8988T (cell line): ENCODE data around the gene REG4.

Experiments
- DNase-seq: peaks from one replicate; pipeline ENCODE4 v3.0.0; 2011

REG4 gene

GRCh38 chr1:119778886-119779560 lies 32.2 kb downstream of the REG4 start:
- no peak for DNase-seq

DNA sequence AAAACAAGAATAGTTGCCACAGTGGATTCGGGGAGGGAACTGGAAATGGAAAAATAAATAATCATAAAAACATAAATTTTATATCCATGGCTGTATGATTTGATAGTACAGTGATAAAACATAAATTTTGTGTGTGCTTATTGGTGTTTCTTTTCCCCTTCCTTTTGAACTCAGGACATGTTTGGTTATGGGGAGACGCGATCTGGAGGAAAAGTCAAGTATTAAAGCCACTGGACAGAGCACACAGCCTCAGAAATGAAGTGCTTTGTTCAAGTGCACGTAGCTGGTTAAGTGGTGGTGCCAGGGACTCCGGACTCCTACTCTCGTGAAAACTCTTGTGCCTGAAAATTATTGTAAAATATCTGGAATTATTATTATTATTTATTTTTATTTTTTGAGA lies 32.9 kb downstream of the REG4 start:
- DNase-seq = no peak

GRCh38 chr1:119774746-119775490 lies 36.3 kb downstream of the REG4 start:
- no peak for DNase-seq

- no peak for DNase-seq
Measured at GRCh38 chr1:119773711-119774241, 37.5 kb downstream of the REG4 start.

DNA sequence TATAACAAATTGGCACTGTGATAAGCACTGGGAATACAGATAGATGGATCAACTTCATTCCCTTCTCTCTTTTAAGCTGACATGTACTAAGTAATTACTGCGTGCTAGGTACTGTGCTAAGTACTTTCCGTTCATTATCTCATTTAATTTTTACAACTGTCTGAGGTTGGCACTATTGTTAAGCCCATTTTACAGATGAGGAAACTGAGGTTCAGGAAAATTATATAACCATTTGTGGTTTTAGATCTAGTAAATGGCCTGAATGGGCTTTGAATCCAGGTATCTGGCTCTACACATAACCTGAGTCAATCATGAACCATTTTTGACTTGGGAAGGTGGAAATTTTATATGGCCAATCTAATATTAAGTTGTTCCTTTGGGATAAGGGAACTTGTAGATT lies 39.0 kb downstream of the REG4 start:
- DNase-seq = no peak

GRCh38 chr1:119771770-119772169 lies 39.5 kb downstream of the REG4 start:
- DNase-seq = no peak

GRCh38 chr1:119771016-119771415 lies 40.2 kb downstream of the REG4 start:
- DNase-seq = no peak

- no peak for DNase-seq
Measured at GRCh38 chr1:119768778-119769177, 42.5 kb downstream of the REG4 start, which contains the start of gene HMGCS2. Gene HMGCS2 (minus strand): TSS chr1:119768905. CDS start chr1:119768844, 61 bp downstream.

- no peak for DNase-seq
Measured at GRCh38 chr1:119767486-119767885, 43.8 kb downstream of the REG4 start.

DNA sequence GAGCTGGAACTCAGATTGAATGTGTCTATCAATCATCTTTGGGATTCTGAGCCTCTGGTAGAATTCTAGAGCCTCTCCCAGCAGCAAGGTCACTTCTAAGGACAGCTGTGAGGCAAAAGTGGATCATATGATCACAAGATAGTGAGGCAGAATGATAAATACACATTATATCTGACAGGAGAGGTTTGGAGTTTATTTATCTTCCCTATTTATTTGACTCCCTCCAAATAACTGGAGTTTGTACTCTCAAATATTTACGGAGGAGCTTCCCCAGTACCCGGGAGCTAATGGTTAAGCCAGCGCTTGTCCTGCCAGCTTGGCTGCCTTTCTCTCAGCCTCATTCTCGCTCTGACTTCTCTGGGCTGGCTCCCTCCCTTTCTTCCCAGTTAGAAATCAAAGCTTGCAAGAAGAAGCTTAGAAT lies 44.9 kb downstream of the REG4 start:
- no peak for DNase-seq

DNA sequence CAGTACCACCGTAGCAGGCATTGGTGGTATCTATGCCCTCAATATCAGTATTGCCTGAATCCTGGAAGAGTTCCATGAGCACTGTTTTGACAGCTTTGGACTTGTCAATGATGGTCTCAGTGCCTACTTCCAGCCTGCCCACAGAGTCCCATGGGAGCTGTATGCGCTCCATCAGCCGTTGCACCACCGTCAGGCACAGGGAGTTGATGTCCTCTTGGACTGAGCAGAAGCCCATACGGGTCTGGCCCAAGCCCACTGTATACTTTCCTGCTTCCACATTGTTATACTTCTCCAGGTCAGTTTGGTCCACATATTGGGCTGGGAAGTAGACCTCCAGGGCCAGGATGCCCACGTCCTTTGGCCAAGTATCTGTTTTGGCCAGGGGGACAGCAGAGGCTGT lies 47.0 kb downstream of the REG4 start:
- no peak for DNase-seq

DNA sequence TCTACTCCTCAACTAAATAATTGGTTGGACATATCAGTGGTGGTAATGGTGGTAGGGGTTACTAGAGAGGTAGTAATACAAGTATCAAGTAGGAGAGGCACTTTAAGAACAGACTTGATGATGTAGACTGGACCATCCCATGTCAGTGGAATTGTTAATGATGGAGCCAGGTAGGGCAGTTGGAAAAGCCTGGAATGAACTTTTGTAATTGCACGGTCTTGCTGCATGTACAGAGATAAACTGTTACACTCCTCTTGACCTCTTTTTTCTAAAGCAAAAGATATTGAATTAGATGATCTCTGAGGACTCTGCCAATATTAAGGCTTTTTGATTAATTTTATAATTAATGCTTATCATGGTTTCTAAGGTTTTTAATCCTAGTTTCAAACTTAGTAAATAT lies 48.3 kb downstream of the REG4 start:
- DNase-seq = no peak

DNA sequence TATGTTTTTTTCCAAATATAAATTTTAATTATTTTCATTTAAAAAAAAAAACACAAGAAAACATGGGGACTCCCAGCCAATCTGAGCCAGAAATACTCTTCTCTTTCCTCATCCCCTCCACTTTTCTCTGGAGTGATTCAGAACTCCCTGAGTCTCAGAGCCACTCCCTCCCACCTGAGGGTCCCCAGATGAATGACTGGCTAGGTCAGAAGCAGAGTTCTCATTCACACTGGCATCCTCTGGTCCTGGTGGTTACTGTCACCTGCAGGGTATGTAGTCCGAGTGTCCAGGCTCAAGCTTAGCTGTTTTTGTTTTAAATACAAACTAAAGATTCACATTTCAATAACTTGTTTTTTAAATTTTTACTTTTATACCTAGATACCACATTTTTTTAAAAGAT lies 48.9 kb downstream of the REG4 start:
- no peak for DNase-seq

DNA sequence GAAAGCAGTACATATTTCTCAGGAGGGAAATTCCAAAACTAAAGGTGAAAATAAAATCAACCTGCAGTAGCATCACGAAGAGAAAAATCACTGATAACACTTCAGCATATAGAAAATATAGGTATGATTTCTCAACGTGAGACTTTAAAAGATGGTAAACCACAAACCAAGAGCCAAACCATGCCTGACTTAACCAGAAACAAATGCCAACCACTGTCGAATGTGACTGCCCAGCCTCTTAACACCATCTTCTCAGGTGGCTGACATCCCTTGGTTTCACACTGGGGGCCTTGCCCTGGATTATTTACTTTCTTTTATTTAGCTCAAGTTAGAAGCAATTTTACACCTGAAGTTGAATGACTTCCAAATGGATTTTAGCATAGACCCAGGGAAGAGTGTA lies 52.7 kb downstream of the REG4 start:
- DNase-seq = no peak

DNA sequence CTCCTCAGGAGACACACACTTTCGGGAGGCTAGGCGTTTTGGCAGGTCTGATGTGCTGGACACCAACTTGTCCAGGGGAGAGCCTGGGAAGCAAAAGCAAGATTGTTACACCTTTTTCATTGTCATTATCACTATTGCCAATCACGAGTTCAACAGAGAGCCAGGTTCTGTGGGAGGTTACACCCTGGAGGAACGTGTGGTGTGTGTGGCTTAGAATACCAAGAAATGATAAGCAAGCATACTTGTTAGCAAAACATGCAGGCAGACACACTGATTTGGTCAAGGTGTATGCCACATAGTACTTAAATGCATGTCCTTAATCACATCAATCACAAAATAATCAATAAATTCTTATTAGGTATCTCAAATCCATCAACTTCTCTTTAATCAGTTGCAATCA lies 58.7 kb downstream of the REG4 start:
- DNase-seq = no peak

DNA sequence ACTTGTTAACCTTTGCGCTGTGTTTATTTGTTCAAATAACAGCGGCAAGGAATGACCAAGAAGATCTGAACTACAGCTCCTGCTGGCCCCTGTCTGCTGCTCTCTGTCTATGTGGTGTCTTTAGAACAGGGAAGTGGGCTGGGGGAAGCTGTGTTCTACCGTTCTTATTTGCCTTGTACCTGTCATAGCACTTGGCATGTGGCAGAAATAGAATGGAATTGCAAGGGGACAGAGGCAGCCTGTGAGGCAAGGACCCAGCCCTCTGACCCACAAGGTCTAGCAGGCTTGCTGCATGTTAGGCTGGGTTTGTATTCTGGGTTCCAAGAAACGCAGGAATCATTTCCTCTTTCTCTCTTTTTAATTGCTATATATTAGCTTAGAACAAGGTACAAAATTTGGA lies 63.2 kb downstream of the REG4 start:
- DNase-seq = no peak

DNA sequence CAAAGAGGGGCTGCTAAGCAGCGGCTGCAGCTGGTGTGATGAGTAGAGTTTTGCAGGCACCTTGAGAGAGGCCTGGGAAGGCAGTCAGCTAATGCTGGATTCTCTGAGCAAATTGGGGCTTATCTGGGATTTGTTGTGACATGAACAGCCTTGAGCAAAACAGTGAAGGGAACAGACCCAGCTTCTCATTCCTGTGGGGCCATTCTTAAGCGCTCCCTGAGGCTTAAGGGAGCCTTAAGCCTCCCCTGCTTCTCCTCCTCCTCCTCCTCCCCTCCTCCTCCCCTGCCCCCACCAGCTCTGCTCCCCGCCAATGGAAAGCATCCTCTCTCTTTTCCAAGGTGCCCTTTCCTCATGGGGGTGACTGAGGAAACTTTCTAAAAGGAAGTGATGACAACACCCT lies 63.8 kb downstream of the REG4 start:
- DNase-seq = no peak

GRCh38 chr1:119745034-119745433 lies 66.2 kb downstream of the REG4 start:
- no peak for DNase-seq

DNA sequence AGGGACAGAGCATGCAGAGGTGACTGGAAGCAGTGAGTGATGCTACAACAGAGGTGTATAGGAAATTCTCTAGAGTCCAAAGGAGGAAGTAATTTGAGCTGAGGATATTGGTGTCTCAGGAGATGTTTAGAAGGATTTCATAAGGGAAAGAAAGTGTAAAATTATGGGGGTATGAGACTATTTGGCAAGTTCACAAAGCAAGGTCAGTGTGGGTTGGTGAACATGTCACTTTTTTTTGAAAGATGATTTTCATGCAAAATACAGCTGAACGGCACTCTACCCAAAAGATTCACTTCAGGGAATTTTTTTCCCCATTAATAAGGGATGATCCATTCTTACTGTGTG lies 66.7 kb downstream of the REG4 start:
- no peak for DNase-seq
